SIG-M5 treated with dmso at 0.1 percent for 504 hours (cell line): ENCODE data around the gene GMFB.
"Not testable (repeated sequence)": the region's sequence is repeated elsewhere in the genome, so short reads cannot be mapped to it uniquely, and the experiment has no call there.

ENCODE experiments used
- DNase-seq: peaks from one replicate; lab custom pipeline; 2025; ENCODE audit not compliant: unreplicated experiment; lab: John Stamatoyannopoulos, UW

GMFB gene

GRCh38 chr14:54462048-54462447 lies 26.7 kb downstream of the GMFB start:
- no peak for DNase-seq

GRCh38 chr14:54459106-54459505 lies 29.7 kb downstream of the GMFB start:
- no peak for DNase-seq

GRCh38 chr14:54458536-54458935 lies 30.2 kb downstream of the GMFB start:
- DNase-seq: not testable (repeated sequence)

- DNase-seq: no peak
These were observed 31.2 kb downstream of the GMFB start for GRCh38 chr14:54457609-54457996.

GRCh38 chr14:54456820-54457608 lies 31.8 kb downstream of the GMFB start:
- not testable (repeated sequence) for DNase-seq

- no peak for DNase-seq
These were observed 33.4 kb downstream of the GMFB start for GRCh38 chr14:54455363-54455762.

- DNase-seq: not testable (repeated sequence)
These were observed 34.8 kb downstream of the GMFB start for GRCh38 chr14:54453990-54454389.

- no peak for DNase-seq
These were observed 35.5 kb downstream of the GMFB start for GRCh38 chr14:54453252-54453651.

GRCh38 chr14:54451961-54452360 lies 36.8 kb downstream of the GMFB start:
- no peak for DNase-seq

- DNase-seq: no peak
These were observed 37.6 kb downstream of the GMFB start for GRCh38 chr14:54451121-54451601.

GRCh38 chr14:54450535-54450934 lies 38.2 kb downstream of the GMFB start:
- DNase-seq: peak; percentile 78

- peak; percentile 86 for DNase-seq
These were observed 41.5 kb downstream of the GMFB start for GRCh38 chr14:54447231-54447692.

GRCh38 chr14:54446161-54446693 lies 42.6 kb downstream of the GMFB start:
- peak; percentile 9 for DNase-seq

- no peak for DNase-seq
These were observed 44.1 kb downstream of the GMFB start for GRCh38 chr14:54444681-54445080.

GRCh38 chr14:54443981-54444380 lies 44.8 kb downstream of the GMFB start:
- DNase-seq: no peak

- DNase-seq: not testable (repeated sequence)
These were observed 45.8 kb downstream of the GMFB start for GRCh38 chr14:54442961-54443360.

GRCh38 chr14:54440873-54441868 lies 47.6 kb downstream of the GMFB start, which contains the start of gene CNIH1:
TSS of gene CNIH1 (minus strand) at chr14:54441374. CDS start at chr14:54441327, 47 bp downstream.
- DNase-seq: peak; percentile 88

GRCh38 chr14:54440476-54440872 lies 48.3 kb downstream of the GMFB start:
- no peak for DNase-seq

- DNase-seq: no peak
These were observed 48.7 kb downstream of the GMFB start for GRCh38 chr14:54440037-54440436.

GRCh38 chr14:54438703-54439102 lies 50.1 kb downstream of the GMFB start:
- no peak for DNase-seq

- DNase-seq: not testable (repeated sequence)
These were observed 50.8 kb downstream of the GMFB start for GRCh38 chr14:54437954-54438353.
